Measurements from ENCODE around the gene LRRN2.

GRCh38 chr1:204617256-204618147 is 68.0 kb downstream of the LRRN2 start:
- no peak for TF ChIP-seq CTCF (IDR thresholded peaks at IDR 0.05)
- TF ChIP-seq POLR2A (IDR thresholded peaks at IDR 0.05), result no peak
